Pulmonary artery endothelial cell (primary cell): ENCODE measurements around the gene TRAPPC5. TPM values are rescaled to one million over a fixed set of nuclear protein-coding genes. Genes with fewer than 3 reads are reported as not detected.

ENCODE experiments used
- DNase-seq: peaks from one replicate; pipeline ENCODE4 v3.0.0-alpha.2; 2011; ENCODE audit warnings: low read depth, low spot score
- total RNA-seq: library from RNA; depleted of rRNA; stranded (reverse); fragments of >200 nt; gene quantifications from 2 replicates; pipeline ENCODE4 v1.2.3, GENCODE V29; 2014

Gene TRAPPC5
- total RNA-seq, 1 donor from 2014 or later: 191 TPM

DNA sequence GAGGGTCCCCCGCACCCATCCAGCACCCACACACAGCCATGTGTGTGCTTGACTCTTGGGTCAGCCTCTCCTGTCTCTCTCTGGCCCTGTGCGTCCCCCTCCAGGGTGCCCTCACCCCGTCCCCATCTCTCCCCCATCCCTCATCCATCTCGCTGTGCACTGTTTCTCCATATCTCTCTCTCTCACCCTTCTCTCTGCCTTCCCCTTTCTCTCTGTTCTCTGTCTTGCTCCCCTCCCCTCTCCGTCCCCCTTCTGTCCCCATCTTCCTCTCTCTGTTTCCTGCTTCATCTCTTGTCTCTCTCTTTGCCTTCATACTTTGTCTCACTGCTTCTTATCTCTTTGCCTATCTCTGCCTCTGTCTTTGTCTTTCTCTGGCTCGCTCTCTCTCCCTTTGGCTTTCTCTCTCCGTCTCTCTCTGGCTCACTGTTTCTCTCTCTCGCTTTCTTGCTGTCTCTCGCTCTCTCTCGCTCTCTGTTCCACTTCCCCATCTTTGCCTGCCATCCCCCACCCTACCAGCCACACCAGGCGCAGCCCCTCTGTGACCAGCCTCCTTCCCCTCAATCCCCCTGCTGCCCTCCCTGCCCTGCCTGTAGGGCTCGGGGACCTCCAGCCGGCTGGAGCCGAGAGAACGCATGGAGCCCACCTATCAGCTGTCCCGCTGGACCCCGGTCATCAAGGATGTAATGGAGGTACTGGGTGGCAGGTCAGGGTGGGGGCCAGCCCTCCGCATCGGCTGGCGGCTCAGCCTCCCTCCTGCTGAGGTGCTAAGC, 34.8 kb upstream of the TRAPPC5 start:
- DNase-seq: no peak

DNA sequence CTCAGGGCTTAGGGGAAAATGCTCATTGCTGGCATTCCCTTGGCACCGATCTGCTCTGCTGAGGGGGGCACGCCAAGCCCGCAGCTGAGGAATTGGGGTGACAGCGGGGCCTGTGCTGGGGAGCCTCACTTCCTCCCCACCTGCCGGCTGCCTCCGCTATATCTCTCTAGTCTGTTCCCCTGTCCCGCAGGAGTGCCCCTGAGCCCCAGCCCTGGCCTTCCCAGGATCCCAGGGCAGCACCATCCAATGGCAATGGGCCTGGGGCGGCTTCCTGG, 34.3 kb upstream of the TRAPPC5 start:
- DNase-seq: no peak

DNA sequence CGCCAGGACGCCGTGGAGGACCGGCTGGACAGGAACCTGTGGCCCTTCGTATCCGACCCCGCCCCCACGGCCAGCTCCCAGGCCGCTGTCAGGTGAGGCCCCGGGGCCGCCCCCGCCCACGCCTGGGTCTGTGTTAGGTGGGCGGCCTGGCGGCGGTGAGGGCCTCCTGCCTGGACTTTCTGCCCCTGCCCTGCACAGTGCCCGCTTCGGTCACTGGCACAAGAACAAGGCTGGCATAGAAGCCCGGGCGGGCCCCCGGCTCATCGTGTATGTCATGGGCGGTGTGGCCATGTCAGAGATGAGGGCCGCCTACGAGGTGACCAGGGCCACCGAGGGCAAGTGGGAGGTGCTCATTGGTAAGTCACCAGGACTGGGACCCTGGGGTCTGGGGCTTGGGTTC, 33.5 kb upstream of the TRAPPC5 start:
- DNase-seq: no peak

DNA sequence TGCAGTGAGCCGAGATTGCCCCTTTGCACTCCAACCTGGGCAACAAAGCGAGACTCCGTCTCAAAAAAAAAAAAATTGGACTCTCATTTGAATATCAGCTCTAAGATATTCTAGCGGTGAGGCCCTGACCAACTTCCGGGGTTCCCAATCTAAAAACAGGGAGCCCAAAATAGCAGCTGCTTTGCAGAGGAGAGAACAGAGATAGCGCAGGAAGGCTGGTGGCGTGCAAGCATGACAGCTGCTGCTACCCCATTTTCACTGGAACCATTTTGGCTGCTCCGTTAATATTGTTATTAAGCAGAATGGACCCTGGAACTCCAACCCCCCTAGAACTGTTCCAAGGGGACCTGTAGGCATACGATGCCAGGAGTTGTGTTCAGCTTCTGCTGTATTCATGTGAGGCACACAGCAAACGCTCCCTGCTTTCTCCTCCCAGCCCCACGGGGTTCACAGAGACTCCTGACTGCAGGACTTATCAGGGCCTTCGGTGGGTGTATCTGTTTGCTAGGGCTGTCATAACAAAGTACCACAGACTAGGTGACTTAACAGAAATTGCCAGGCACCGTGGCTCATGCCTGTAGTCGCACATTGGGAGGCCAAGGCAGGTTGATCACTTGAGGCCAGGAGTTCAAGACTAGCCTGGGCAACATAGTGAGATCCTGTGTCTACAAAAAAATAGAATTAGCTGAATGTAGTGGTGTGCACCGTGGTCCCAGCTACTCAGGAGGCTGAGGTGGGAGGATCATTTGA, 32.2 kb upstream of the TRAPPC5 start:
- DNase-seq: no peak

DNA sequence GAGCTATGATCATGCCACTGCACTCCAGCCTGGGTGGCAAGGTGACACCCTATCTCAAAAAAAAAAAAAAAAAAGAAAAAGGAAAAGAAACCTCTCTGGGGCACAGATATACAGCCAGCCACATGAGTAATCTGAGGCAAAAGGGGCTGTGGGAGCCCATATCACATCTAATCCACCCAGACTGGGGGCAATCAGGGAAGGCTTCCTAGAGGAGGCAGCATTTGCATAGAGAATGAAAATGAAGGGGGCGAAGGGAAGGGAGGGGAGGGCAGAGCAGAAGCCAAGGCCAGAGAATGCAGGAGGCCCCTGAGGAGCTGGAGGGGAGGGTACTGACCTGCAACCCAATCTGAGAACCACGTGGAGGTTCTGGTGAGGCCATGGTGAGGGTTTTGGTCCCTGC, 30.5 kb upstream of the TRAPPC5 start:
- DNase-seq: no peak

- no peak for DNase-seq
These were observed 28.5 kb upstream of the TRAPPC5 start for GRCh38 chr19:7652061-7652641.

- no peak for DNase-seq
These were observed 26.2 kb upstream of the TRAPPC5 start for GRCh38 chr19:7654401-7654800.

DNA sequence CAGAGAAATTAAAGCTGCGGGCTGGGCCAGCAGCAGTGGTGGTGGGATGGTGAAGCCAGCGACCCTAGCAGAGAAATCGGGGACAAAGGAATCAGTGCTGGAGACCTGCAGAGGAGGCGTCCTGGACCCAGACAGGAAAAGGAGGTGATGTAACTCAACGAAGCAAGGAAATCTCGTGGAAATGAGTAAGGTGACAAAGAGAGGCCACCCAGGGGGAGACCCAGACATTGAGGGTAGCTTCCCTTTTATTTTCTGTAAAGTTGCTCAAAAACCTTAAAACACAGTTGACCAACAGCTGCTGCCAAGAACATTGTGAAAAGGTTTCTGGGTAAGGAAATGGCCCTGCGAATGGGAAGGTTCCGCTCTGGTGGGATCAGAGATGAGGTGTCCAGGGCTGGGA, 25.1 kb upstream of the TRAPPC5 start:
- DNase-seq: no peak

DNA sequence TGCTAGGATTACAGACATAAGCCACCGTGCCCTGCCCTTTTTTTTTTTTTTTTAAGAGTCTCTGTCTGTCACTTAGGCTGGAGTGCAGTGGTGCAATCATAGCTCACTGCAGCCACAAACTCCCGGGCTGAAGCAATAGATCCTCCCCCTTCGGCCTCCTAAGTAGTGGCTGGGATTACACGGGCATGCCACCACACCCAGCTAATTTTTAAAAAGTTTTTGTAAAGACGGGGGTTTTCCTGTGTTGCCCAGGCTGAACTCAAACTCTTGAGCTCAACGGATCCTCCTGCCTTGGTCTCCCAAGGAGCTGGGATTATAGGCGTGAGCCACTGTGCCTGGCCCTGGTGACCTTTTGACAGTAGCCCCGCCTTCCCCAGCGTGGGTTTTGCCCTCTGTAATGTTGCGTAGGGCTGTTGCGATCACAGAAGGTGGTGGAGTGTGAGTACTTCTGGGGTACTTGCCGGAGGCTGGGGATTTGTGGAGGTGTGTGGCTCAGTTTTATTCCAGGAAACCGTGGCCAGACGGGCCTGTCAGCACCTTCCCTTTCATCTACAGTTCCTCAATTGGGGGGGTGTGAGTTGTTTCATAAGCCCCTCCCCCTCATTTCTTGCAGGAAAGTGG, 23.4 kb upstream of the TRAPPC5 start:
- no peak for DNase-seq

GRCh38 chr19:7658219-7658686, 22.4 kb upstream of the TRAPPC5 start:
- DNase-seq: no peak

- DNase-seq: no peak
These were observed 18.7 kb upstream of the TRAPPC5 start for GRCh38 chr19:7661744-7662538.

DNA sequence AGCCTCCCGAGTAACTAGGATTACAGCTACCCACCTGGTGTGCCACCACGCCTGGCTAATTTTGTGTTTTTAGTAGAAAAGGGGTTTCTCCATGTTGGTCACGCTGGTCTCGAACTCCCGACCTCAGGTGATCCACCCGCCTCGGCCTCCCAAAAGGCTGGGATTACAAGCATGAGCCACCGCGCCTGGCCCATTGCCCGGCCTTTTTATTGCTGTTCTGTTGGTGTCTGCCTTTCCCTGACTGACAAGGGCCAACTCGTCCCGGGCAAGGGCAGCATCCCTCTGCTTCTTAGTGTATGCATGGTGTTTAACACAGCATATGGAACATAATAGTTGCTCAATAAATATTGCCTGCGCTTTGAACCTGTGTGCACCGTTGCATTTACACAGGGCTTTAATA, 18.0 kb upstream of the TRAPPC5 start:
- DNase-seq: no peak

GRCh38 chr19:7663706-7664105, 16.9 kb upstream of the TRAPPC5 start:
- DNase-seq: no peak

- no peak for DNase-seq
These were observed 15.6 kb upstream of the TRAPPC5 start for GRCh38 chr19:7665076-7665475.

GRCh38 chr19:7668842-7669241, 11.8 kb upstream of the TRAPPC5 start, which contains the start of gene RETN:
TSS of gene RETN (plus strand) at chr19:7669049. CDS start at chr19:7669327, 278 bp downstream.
- no peak for DNase-seq

DNA sequence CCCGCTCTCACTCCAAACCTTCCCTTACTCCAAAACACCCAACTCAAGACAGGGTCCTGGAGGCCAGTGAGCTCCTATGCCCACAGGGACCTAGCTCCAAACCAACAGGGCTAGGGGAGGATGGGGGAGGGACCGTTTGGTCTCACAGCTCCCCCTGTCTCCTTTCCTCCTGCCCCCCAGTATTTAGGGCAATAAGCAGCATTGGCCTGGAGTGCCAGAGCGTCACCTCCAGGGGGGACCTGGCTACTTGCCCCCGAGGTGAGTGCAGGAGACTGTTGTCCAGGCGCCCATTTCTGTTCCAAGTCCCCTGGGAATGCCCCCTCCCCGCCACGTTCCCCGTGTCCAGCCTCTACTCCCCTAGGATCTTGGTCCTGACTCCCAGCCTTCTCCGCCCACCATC, 11.0 kb upstream of the TRAPPC5 start:
- DNase-seq: no peak

DNA sequence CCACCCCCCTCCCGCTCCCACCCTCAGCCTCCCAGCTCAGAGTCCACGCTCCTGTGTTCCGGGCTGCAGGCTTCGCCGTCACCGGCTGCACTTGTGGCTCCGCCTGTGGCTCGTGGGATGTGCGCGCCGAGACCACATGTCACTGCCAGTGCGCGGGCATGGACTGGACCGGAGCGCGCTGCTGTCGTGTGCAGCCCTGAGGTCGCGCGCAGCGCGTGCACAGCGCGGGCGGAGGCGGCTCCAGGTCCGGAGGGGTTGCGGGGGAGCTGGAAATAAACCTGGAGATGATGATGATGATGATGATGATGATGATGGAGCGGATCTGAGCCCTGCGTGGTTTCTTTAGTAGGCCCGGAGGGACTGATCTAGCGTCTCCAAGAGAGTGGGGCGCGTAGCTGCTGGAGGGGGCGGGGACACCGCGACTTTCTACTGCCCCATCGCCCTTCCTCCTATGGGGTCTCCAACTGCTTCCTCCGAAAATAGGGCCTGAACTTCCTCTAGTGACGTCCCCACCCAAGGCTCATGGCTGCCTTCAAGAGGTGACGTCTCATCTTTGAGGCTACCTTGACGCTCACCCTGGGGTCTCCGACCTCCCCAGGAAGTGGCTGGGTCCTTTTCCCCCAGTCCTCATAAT, 10.4 kb upstream of the TRAPPC5 start:
- no peak for DNase-seq

GRCh38 chr19:7670790-7671189, 9.8 kb upstream of the TRAPPC5 start:
- no peak for DNase-seq

- no peak for DNase-seq
These were observed 8.1 kb upstream of the TRAPPC5 start for GRCh38 chr19:7672522-7672921.

- no peak for DNase-seq
These were observed 6.3 kb upstream of the TRAPPC5 start for GRCh38 chr19:7674010-7675005.
